Head of caudate nucleus (tissue), 42 donors: ENCODE data around the gene COL20A1.
"Not testable (repeated sequence)": the region's sequence is repeated elsewhere in the genome, so short reads cannot be mapped to it uniquely, and the experiment has no call there.

Experiments
- DNase-seq, 42 donors: peaks; one replicate each; pipeline versions ENCODE4 v3.0.0 to v3.0.0-alpha.2; 2020 to 2021; ENCODE audit warnings: mixed read lengths in 7 of 42
- intact Hi-C: fragments of 100-400 bp; cut with DNase I; formaldehyde crosslinking; loops from one replicate; pipeline ENCODE4 v1.15.0; 2022

The COL20A1 gene

DNA sequence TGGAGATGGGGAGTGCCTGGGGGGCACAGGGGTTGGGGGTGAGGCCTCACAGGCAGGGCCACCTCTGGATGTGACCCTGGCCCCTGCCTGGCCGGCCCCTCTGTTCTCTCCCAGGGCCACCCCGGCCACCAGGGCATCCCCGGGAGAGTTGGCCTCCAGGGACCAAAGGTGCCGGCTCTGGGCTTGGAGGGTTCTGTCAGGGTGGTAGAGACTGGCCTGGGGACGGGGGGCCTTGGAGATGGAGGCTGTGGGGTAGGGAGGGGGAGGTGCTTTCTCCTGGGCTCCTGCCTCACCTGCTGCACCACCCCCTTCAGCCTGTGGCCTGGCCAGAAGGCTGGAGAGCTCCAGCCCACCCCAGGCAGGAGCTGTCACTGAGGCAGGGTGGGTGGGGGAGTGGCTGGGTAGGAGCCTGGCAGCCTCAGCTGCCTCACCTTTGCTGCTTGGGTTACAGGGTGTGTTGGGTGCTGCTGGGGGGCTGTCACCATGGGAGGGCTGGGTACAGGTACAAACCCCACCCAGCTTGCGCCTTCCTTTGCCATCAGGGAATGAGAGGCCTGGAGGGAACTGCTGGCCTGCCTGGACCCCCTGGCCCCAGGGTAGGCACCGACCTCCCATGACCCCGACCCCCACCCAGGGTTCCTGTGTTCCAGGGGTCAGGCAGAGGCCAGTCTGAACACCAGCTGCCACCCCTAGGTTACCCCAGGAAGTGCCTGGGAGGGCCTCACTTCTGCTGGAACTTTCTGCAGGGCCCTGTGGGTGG is 32.7 kb downstream of the COL20A1 start:
- intact Hi-C loops: no loop called here
- no peak for DNase-seq

DNA sequence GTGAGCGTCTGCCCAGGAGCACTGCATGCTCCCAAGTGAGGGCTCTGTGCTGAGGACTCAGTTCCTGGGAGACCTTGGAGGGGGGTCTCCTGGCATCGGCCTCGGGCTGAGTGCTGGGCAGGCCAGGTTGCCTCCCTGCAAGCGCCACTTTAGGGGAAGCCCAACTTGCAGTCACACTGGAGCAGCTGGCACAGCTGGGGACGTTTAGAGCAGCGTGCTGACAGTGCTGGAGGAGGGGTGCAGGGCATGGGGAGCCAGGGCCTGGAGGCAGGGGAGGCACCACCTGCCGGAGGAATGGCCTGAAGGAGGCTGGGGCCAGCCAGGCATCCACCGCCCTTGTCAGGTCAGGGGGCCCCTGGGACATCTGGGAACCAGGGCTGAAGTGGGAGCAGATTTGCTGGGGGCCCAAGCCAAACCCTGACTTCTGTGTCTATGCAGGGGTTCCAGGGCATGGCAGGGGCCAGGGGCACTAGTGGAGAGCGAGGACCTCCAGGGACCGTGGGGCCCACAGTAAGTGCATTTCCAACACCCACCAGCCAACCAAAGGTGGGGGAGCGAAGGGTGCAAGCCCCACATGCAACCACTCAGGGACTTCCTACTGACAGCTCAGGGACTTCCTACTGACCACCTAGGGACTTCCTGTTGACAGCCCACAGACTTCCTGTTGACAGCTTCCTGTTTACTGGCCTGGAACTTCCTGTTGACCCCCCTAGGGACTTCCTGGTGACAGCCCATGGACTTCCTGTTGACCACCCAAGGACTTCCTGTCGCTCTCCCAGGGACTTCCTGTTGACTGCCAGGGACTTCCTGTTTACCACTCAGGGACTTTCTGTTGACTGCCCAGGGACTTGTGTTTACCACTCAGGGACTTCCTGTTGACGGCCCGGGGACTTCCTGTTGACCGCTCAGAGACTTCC is 33.6 kb downstream of the COL20A1 start:
- intact Hi-C loops: no loop called here
- no peak for DNase-seq

DNA sequence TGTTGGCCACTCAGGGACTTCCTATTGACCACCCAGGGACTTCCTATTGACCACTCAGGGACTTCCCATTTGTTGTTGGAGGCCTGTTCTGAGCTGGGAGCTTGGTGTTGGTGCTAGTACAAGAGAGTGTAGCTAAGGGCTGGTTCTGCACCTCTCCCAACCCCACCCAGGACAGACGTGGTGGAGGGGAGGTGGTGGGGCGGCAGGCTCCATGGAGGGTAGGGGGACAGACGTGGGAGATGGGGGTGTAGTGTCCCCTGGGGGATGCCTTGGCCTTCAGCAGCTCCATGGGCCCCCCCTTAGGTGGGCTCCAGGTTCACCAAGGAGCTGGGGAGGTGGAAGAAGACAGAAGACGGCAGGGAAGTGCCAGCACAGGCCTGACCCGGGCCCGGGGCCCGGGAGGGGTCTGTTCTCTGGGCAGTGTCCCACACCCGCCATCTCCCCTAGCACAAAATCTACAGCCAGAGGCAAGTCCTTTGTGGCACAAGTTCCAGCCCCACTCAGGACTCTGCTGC is 34.3 kb downstream of the COL20A1 start:
- intact Hi-C loops: no loop called here
- DNase-seq: no peak

DNA sequence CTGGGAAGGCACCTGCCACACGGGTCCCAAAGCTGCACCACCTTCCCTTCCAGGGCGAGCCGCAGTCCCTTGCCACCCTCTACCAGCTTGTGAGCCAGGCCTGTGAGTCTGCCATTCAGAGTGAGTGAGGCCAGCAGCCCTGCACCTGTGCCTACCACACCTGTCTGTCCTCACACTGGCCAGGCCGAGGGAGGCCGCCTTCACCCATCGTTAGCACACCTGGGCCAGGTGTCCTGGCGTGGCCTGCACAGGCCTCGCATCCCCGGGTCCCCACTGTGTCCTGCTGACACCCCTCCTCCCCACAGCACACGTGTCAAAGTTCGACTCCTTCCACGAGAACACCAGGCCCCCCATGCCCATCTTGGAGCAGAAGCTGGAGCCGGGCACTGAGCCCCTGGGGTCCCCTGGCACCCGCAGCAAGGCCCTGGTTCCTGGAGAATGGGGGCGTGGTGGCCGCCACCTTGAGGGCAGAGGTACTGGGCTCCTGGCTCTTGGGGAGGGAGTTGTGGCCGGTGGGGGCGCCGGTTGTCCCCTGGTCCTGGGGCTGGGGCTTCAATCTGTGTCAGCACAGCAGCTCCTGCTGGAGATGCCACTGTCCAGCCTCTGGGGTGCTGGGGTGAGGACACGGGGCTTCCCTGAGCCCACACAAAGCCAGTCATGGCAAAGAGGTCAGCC is 35.2 kb downstream of the COL20A1 start:
- DNase-seq: no peak
- intact Hi-C loops: no loop called here

DNA sequence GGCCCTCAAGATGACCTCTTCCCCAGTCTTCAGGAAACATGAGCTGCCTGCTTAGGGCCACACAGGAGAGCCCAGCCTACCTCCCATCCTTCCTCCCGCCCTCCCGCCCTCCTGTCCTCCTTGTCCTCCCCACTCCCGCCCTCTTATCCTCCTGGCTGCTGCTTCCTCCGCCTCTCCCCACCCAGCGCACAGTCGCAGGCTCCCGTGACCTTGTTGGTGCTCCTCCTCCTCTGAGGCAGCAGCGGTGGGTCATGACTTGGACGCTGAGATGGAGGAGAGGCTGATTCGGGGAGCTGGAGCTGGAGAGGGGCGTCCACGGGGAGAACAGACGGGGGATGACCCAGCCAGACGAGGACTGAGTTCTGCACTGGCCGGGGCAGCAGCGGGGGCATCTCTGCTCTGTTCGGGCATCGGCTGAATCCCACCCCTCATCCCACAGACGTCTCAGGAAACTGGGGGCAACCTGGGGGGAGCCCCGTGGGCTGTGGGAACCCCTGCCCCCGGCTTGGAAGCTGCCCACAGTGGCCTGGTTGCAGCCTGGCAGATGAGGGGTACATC is 35.8 kb downstream of the COL20A1 start:
- intact Hi-C loops: no loop called here
- DNase-seq: no peak

DNA sequence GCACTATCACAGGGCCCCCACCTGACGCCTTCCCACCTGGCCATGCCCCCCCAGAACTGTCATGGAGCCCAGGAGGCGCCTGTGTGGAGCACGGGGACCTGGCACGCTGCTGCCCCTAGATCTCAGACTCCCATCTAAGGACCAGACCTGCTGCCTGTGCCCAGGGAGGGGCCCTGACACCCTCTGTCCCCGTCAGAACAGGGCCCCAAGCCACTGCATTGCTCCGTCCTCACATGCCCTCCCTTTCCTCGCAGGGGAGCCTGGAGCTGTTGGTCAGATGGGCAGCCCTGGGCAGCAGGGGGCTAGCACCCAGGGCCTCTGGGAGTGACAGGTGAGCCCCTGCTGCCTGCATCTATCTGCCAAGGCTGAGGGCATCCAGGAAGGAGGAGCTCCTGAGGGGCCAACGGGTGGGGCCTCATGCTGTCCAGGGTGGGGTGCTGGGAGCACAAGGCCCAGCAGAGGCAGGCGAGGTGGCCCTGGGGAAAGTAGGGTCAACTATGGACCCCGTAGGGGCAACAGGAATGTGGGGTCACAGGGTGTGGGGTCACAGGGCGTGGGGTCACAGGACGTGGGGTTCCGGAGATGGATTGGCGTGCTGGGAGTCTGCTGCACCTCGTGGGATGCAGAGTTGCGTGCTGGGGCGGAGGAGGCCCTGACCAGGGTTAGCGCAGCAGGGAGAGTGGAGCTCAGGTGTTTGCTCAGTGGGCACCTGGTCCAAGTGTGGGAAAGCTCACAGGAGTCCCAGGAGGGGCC is 36.5 kb downstream of the COL20A1 start:
- intact Hi-C loops: no loop called here
- no peak for DNase-seq

DNA sequence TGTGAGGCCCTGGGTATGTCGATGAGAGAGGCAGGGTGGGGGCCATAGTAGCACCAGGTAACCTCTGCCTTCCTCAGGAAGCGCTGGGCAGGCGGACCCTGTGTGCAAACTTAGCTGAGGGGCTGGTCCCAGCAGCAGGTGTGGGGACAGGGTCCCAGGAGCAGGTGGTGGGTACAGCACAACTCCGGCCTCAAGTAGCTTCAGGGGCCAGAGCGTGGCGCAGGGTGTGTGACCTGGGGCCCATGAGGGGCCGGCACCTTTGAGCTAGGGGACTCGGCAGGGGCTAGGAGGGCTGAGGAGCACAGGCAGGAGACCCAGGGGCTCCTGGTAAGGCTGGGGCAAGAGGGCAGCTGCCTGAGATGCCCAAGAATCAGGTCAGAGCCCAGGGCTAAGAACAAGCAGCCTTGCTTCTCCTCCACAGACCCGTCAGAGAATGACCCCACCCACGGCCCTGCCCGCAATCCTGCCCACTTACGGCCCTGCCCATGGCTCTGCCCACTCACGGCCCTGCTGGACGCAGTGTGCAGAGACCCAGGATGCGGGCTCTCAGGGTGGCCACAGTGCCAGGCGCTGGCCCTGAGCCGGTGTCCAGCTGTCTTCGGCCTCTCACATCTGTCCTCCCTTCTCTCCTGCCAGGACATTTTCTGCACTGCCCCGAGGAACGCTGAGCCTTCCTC is 37.2 kb downstream of the COL20A1 start:
- intact Hi-C loops: no loop called here
- no peak for DNase-seq

DNA sequence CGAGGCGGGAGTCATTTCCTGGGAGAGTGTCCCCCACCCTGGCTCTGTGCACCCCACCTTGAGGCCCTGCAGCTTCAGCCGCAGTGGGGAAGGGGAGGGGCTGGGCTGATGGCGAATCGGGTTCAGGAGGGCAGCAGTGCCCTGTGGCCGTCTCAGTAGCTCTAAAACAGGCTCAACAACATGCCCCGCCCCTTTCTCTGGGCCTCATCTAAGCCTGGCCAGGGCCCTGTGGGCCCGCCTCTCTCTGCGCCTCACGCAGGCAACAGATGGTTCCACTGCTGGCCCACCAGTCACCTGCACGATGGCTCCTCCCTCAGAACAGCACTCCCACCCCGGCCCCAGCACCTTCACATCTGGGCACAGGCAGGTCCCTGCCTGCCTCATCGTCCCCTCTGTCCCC is 38.0 kb downstream of the COL20A1 start:
- intact Hi-C loops: no loop called here
- no peak for DNase-seq

DNA sequence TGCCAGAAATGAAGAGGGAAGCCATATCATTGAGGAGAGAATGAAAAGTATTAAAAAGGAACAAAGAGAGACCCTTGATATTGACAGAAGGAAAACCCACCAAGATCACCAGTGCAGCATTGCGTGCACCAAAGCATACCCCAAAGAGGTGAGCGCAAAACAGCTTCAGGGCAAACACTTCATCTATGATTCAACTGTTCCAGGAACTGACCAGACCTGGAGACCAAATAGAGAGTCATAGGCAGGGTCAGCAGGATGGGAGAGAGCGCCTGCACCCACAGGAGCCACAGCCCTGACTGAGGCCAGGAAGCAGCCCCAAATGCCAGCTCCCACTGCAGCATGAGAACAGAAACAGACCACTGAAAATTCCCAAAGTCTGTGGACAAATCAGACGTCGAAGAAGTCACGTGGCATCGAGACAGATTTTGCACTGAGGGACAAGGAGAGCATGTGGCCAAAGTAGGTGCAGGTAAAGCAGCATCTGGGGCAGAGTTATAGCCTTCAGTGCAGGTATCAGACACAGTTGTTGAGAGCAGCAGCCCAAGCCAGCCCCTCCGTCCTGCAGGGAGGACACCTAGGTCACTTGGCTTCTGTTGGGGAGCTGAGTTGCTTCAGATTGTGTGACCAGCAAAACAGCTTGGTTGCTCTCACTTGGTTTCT is 38.9 kb downstream of the COL20A1 start:
- no peak for DNase-seq
- intact Hi-C loops: no loop called here

DNA sequence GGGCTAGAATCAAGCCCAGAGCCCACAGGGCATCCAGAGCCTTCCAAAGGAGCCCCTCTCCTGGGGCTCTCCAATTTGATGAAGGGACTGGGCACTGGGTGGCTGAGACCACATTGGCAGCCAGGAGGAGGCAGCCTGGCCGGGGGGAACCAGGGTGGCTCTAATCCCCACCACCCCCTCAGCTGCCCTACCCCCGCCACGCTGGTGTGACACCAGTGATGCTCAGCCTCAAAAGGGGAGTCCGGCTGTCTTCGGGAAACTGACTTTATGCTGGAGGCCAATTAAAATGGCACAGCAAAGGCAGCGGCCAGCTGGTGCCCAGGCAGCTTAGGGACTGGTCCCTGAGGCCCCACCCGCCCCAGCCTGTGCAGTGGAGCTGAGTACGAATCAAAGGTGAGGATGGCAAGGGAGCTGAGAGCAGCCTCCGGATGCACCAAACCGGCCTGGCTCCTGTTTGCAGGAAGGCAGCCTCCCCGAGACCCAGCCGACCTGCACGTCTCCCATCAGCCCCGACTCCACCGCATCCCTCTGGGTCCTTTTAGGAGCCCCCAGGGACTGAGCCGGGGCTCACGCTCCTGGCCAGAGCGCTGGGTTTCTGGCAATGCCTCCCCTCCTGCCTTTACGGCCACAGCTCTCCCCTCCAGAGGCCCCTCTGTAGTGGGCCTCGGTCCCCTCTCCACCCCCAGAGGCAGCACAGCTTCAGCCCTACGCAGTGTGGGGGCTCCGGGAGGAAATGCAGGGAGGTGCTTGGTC is 39.7 kb downstream of the COL20A1 start:
- DNase-seq: no peak
- intact Hi-C loops: no loop called here

DNA sequence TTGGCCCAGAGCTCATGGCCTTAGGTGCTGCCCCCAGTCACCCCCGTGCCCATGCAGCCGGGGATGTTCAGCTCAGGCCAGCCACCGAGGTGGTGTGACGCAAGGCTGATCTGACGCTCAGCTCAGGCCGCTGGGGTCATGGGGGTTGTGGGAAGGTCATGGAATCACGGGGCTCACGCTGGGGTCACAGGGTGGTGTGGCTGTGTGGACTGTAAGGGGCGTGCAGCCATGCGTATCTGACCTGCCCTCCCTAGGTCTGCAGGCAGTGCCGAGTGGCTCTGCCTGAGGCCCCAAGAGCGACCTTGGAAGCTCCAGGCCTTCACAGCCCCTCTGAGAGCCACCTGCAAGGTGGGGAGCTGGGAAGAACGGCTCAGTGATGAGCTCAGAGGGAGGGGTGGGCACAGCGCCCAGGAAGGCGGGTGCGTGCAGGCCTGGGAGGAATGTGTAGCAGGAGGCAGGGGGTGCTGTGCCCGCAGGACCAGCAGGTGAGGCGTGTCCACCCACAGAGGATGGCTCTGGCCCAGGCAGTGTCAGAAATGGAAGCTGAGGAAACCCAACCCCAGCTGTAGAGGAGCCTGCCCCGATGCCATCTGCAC is 40.4 kb downstream of the COL20A1 start:
- DNase-seq: no peak
- intact Hi-C loops: no loop called here

DNA sequence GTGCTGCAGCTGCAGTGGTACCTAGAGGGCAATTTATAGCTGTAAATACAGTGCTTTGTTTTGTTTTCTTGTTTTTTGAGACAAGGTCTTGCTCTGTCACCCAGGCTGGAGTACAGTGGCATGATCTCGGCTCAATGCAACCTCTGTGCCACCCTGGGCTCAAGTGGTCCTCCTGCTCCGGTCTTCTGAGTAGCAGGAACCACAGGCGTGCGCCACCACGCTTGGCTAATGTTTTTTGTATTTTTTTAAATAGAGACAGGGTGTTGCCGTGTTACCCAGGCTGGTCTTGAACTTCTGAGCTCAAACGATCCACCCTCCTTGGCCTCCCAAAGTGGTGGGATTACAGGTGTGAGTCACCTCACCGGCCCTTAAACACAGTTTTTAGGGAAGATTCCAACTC is 41.4 kb downstream of the COL20A1 start:
- intact Hi-C loops: no loop called here
- no peak for DNase-seq

DNA sequence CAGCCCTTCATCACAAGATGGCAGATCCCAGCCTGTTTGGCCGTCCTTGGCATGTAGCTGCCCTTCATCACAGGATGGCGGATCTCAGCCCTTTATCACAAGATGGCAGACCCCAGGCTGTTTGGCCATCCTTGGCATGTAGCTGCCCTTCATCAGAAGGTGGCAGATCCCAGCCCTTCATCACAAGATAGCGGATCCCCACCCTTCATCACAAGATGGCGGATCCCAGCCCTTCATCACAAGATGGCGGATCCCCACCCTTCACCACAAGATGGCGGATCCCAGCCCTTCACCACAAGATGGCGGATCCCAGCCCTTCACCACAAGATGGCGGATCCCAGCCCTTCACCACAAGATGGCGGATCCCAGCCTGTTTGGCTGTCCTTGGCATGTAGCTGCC is 42.1 kb downstream of the COL20A1 start:
- intact Hi-C loops: not testable (repeated sequence)

DNA sequence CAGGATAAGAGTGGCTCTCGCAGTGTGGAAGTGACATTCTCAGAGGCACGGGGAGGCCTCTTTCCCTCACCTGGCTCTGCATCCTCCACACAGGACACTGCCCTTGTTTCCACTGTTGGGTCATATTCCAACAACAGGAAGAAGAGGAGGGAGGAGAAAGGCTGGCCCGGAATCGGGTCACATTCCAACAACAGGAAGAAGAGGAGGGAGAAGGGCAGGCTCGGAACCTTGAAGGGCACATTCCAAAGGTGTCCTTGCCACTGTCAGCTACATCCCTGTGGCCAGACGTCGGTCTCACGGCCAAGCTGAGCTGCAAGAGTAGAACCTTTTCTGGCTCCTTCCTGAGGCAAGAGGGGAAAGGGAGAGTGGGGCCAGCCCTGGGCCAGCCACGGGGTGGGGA is 42.7 kb downstream of the COL20A1 start:
- intact Hi-C loops: no loop called here

More for the DNA sequence above, 42.1 kb downstream of the COL20A1 start:
- DNase-seq: not testable (repeated sequence)

DNA sequence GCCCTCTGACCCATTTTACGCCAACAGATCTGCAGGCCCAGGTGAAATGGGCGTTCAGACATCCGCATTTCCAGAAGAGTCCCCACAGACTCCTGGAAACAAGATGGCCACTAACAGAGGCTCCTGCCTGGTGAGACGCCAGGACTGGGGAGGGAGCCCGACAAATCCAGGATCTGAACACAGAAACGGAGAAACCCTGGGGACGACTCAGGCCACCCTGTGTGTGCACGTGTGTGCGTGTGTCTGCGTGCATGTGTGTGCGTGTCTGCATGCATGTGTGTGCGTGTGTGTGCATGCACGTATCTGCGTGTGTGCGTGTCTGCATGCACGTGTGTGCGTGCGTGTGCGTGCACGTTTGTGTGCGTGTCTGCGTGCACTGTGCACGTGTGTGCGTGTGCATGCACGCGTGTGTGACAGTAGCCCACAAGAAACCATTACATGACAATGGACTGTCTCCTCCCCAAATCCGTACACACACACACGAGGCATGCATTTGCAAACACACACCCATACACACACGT is 43.3 kb downstream of the COL20A1 start:
- DNase-seq: no peak
- intact Hi-C loops: no loop called here

More for the DNA sequence above, 42.7 kb downstream of the COL20A1 start:
- no peak for DNase-seq

DNA sequence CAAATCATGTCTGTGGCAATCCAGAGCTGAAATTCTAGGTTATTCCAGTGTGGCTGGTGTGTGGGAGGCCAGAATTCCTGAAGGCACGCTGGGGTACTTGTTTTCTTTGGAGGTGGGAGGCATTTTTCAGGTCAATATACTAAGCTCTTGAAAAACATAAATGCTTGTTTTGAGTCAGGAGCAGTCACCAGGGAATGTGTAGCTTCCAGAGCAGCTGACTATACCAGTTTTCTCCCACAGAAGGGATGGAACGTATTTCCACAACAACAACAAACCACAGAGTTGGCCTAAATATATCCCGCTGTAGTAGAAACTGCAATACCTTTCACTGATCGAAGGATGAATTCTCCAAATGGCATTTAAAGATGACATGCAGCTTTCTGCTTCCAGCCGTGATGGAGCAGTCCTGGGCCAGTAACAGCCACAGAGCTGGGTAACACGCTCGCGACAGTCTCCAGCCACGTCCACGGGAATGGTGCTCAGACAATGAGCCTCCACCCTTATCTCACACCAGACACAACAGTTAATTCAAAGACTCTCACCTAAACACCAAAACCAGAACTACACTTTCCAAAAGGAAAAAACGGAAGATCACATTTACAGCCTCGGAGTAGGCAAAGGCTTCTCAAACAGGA is 44.9 kb downstream of the COL20A1 start:
- intact Hi-C loops: no loop called here
- DNase-seq: no peak
